Muscle of arm (tissue), 12 donors: Measurements from ENCODE around the gene VAV1. TPM values are rescaled to one million over a fixed set of nuclear protein-coding genes. Genes with fewer than 3 reads are reported as not detected.
"Not testable (repeated sequence)": the region's sequence is repeated elsewhere in the genome, so short reads cannot be mapped to it uniquely, and the experiment has no call there.

ENCODE experiments used
- DNase-seq: peaks from one replicate; pipeline ENCODE4 v3.0.0-alpha.2; 2013
- polyA plus RNA-seq, 12 donors: library from polyadenylated mRNA; unstranded; fragments of 120-200 nt; gene quantifications; one replicate each; pipeline ENCODE4 v1.2.1, GENCODE V29; 2013; ENCODE audit not compliant: insufficient read length in 12 of 12

Gene VAV1
- polyA plus RNA-seq, 12 donors: 1.1 to 5.1 (median 2.0) TPM; not detected in 2

- no peak for DNase-seq
Measured at GRCh38 chr19:6813659-6814058, 41.2 kb downstream of the VAV1 start.

DNA sequence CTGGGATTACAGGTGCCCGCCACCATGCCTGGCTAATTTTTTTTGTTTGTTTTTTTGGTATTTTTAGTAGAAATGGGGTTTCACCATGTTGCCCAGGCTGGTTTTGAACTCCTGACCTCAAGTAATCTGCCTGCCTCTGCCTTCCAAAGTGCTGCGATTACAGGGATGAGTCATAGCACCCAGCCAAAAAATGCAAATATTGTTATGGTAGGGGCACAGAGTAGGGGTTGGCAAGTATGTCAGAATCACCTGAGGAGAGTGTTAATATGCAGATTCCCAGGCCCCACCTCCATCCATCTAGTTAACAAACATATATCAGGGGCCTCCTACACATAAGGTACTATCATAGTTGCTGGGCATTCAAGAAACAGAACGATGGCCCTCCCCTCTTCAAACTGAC lies 44.7 kb downstream of the VAV1 start:
- no peak for DNase-seq

- DNase-seq: no peak
Measured at GRCh38 chr19:6818246-6818645, 45.7 kb downstream of the VAV1 start.

DNA sequence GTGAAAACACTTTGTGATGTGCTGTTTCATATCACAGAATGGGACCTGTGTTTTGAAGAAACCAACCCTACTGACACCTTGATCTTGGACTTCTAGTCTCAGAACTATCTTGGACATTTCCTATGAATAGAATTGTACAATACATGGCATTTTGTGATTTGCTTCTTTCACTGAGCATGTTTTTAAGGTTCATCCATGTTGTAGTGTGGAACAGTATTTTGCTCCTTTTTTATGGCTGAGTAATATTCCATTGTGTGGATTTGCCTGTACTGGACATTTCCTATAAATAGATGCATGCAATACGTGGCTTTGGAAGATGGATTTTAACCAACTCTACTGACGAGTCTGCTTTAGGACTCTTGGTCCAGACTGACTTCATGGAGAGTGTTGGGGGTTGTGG lies 46.8 kb downstream of the VAV1 start:
- DNase-seq: no peak

DNA sequence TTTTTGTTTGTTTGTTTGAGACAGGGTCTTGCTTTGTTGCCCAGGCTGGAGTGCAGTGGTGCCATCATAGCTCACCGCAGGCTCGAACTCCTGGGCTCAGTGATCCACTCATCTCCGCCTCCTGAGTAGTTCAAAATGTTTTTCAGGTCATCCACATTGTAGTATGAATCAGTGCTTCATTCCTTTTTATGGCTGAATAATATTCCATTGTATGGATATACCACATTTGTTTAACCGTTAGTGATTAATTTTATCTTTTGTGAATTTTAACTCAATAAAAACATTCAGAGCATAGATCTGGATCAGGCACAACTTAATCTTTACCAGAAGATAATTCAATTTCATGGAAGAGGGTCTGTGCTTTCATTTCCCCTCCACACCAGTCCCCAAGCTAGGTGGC lies 47.7 kb downstream of the VAV1 start:
- no peak for DNase-seq

- no peak for DNase-seq
Measured at GRCh38 chr19:6821639-6822310, 49.3 kb downstream of the VAV1 start.

DNA sequence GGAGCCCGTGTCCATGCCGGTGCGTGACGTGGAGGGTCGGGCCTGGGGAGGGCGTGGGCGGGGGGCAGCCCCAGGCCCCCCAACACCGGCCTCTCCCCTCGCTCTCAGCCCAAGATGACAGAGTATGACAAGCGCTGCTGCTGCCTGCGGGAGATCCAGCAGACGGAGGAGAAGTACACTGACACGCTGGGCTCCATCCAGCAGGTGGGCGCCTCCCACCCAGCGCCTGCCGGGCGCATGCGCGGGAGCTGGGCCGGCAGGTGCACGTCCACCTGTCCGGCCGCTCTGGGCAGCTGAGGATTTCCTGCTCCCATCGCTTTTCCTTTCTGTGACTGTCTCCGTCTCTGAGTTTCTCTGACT lies 49.8 kb downstream of the VAV1 start:
- no peak for DNase-seq

DNA sequence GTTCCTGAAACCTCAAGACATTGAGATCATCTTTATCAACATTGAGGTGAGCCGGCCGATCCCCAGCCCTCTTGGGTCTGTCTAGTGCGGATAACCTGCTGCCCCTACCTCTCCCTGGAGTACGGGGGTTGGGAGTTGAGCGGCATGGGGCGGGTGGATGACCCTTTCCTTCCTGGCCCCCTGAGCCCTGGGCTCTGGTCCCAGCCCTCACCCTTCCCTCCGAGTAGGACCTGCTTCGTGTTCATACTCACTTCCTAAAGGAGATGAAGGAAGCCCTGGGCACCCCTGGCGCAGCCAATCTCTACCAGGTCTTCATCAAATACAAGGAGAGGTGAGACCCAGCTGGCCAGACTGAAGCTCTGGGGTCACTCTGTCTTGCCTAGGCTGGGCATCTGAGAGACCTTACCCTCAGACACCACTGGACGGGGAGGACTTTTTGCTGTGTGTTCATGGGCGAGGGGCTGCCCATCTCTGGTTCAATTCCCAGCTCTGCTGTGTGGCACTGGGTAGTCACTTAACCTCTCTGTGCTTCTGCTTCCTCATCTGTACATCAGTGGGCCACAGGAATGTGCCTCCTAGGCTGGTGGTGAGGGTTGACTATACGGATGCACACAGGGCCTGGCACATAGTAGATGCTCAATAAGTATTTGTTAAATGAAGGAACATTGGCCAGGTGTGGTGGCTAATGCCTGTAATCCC lies 52.7 kb downstream of the VAV1 start:
- no peak for DNase-seq

DNA sequence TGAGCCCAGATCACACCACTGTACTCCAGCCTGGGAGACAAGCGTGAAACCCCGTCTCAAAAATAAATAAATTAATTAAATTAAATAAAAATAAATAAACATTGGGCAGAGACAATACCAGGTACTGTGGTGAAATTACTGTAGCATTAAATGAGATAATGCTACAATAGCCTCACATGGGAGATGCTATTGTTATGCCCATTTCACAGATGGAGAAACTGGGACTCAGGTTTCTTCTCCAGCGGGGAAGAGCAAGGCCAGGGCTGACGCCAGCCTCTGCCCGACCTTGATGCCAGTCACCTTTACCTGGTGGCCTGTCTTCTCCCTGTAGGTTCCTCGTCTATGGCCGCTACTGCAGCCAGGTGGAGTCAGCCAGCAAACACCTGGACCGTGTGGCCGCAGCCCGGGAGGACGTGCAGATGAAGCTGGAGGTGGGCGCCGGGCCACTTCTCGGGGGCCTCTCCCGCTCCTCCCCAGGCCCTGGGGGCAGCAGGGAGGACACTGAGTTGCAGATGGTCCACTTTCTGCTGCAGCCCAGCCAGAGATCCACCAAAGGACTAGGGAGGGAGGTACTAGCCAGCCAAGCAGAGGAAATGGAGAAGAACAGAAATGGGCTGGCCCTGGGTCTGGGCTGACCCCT lies 53.9 kb downstream of the VAV1 start:
- no peak for DNase-seq

DNA sequence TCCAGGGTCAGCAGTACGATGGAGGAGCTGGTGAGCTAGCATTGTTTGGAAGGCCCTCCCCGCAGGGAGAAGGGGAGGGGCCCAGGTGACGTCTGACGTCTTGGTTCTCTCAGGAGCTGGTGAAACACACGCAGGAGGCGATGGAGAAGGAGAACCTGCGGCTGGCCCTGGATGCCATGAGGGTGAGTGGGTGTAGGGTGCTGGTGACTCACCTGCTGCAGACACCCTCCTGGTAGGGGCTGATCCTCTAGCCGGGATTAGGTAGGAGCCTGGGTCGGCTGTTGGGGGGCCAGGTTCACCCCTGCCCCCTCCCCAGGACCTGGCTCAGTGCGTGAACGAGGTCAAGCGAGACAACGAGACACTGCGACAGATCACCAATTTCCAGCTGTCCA lies 55.8 kb downstream of the VAV1 start:
- no peak for DNase-seq

- DNase-seq: no peak
Measured at GRCh38 chr19:6828698-6829633, 56.5 kb downstream of the VAV1 start.

DNA sequence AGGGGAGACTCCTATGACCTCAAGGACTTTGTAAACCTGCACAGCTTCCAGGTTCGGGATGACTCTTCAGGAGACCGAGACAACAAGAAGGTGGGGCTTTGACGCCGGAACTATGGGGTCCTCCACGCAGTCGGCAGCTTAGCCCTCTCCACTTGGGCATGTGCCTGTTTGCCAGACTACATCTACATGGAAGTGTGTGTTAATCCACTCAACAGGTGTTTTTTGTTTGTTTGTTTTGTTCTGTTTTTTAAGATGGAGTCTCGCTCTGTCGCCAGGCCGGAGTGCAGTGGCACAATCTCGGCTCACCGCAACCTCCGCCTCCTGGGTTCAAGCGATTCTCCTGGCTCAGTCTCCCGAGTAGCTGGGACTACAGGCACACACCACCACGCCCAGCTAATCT lies 57.3 kb downstream of the VAV1 start:
- not testable (repeated sequence) for DNase-seq

- DNase-seq: not testable (repeated sequence)
Measured at GRCh38 chr19:6831084-6831483, 58.6 kb downstream of the VAV1 start.

DNA sequence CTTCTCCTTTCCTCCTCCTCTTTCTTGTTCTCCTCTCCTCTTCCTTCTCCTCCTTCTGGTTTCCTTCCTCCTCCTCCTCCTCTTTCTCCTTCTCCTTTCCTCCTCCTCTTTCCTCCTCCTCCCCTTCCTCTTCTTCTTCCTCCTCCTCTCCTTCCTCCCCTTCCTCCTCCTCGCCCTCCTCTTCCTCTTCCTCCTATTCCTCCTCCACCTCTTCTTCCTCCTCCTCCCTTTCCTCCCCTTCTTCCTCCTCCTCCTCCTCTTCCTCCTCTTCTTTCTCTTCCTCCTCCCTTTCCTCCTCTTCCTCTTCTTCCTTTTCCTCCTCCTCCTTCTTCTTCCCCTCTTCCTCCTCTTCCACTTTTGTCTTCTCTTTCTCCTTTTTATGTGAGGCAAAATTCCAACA lies 59.9 kb downstream of the VAV1 start:
- DNase-seq: no peak

- DNase-seq: no peak
Measured at GRCh38 chr19:6833166-6833790, 60.8 kb downstream of the VAV1 start.

- no peak for DNase-seq
Measured at GRCh38 chr19:6834433-6834832, 61.9 kb downstream of the VAV1 start.

DNA sequence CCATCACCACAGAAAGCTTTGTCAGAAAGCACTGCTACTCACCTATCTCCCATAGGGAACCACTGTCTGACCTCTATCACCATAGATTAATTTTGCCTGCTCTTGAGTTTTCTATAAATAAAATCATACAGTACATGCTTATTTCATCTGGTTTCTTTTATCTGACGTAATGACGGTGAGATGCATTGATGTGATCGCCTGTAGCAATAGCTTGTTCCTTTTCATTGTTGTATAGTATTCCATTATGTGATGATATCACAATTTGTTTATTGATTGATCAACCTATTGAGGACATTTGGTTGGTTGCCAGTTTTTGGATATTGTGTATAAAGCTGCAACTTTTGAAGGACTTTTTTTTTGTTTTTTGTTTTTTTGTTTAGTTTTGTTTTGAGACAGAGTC lies 63.0 kb downstream of the VAV1 start:
- DNase-seq: no peak

DNA sequence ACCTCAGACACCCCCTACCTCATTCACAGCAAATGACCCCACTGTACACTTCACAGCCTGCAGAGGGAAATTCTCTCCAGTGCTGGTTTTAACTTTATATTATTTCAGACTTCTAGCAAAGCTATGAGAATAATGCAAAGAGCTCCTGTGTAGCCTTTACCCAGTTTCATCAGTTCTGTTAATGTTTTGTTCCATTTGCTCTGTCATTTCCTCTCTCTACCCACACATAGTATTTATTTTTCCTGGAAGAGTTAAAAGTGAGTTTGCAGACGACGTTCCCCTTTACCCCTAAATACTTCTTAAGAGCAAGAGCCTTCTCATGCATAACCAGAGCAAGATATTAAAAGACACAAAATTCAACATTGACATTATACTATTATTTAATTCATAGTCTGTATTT lies 65.0 kb downstream of the VAV1 start:
- no peak for DNase-seq

GRCh38 chr19:6838062-6838655 lies 65.7 kb downstream of the VAV1 start:
- DNase-seq: no peak

- DNase-seq: no peak
Measured at GRCh38 chr19:6842871-6843607, 70.5 kb downstream of the VAV1 start.

GRCh38 chr19:6847828-6848200 lies 75.3 kb downstream of the VAV1 start:
- no peak for DNase-seq
